ENCODE measurements around the gene MEGF6. TPM values are rescaled to one million over a fixed set of nuclear protein-coding genes. Genes with fewer than 3 reads are reported as not detected.

MEGF6 gene
- total RNA-seq, 4 donors from 2014 or later, result 4.1 to 27.1 (median 11.4) TPM

- Histone ChIP-seq H3K9me3 (no peaks in the 10 kb centered on the region), H3K4me1 (peaks cover 11 to 19% (median 15%) of the 10 kb centered on the region in 4 donors), H3K36me3 (no peaks in the 10 kb centered on the region), H3K27me3 (peaks cover 49% of the 10 kb centered on the region), H3K4me3 (no peak overlapping the region), H3K27ac (no peak overlapping the region)
- intact Hi-C loops (cut with DNase I; ENCODE audit: low total_unique reads), result no loop called here
- in situ Hi-C loops (cut with MboI; ENCODE audit: low pct_ligation_motif_present in 1 of 4, low pct_unique_long_range_greater_than_20kb in 1 of 4, low sequenced_read_pairs in 3 of 4), result no loop called here
- 62% methylated on average over 24 of the region's 24 CpGs; no CpG with 5 or more reads in 1 of the 2 donors for WGBS, 2 donors (ENCODE audit: low coverage in 1 of 2)
- no peak for DNase-seq
- no peak for TF ChIP-seq POLR2AphosphoS5 (IDR thresholded peaks at IDR 0.05)
- TF ChIP-seq CTCF (IDR thresholded peaks at IDR 0.05), result no peak
- no peak for TF ChIP-seq POLR2A (IDR thresholded peaks at IDR 0.05)
- no peak for TF ChIP-seq EP300 (IDR thresholded peaks at IDR 0.05; ENCODE audit: low read depth)
Observed at GRCh38 chr1:3609769-3610526, 1.4 kb downstream of the MEGF6 start.

- DNase-seq, result no peak
- no peak overlapping the region for H3K4me3 ChIP-seq
- TF ChIP-seq POLR2AphosphoS5 (IDR thresholded peaks at IDR 0.05) (no peak), CTCF (IDR thresholded peaks at IDR 0.05) (no peak), POLR2A (IDR thresholded peaks at IDR 0.05) (no peak), EP300 (IDR thresholded peaks at IDR 0.05; ENCODE audit: low read depth) (no peak)
- peaks cover 43% of the 10 kb centered on the region for H3K27me3 ChIP-seq
- intact Hi-C loops (cut with DNase I; ENCODE audit: low total_unique reads), result no loop called here
- H3K4me1 ChIP-seq, result peaks cover 11 to 19% (median 15%) of the 10 kb centered on the region in 4 donors
- in situ Hi-C loops (cut with MboI; ENCODE audit: low pct_ligation_motif_present in 1 of 4, low pct_unique_long_range_greater_than_20kb in 1 of 4, low sequenced_read_pairs in 3 of 4), result no loop called here
- 71% methylated on average over 20 of the region's 22 CpGs; no CpG with 5 or more reads in 1 of the 2 donors for WGBS, 2 donors (ENCODE audit: low coverage in 1 of 2)
- H3K27ac ChIP-seq, result no peak overlapping the region
- H3K36me3 ChIP-seq, result no peaks in the 10 kb centered on the region
- H3K9me3 ChIP-seq, result no peaks in the 10 kb centered on the region
Observed at GRCh38 chr1:3609016-3609768, 2.1 kb downstream of the MEGF6 start.

GRCh38 chr1:3608154-3608553 is 3.2 kb downstream of the MEGF6 start:
- no peak for DNase-seq
- 85% methylated on average over 7 of the region's 7 CpGs; no CpG with 5 or more reads in 1 of the 2 donors for WGBS, 2 donors (ENCODE audit: low coverage in 1 of 2)
- H3K27me3 ChIP-seq, result peaks cover 43% of the 10 kb centered on the region
- H3K36me3 ChIP-seq, result no peaks in the 10 kb centered on the region
- no peaks in the 10 kb centered on the region for H3K9me3 ChIP-seq
- in situ Hi-C loops (cut with MboI; ENCODE audit: low pct_ligation_motif_present in 1 of 4, low pct_unique_long_range_greater_than_20kb in 1 of 4, low sequenced_read_pairs in 3 of 4), result no loop called here
- intact Hi-C loops (cut with DNase I; ENCODE audit: low total_unique reads), result no loop called here
- H3K4me3 ChIP-seq, result no peak overlapping the region
- H3K4me1 ChIP-seq, result peaks cover 11 to 19% (median 15%) of the 10 kb centered on the region in 4 donors
- TF ChIP-seq POLR2AphosphoS5 (IDR thresholded peaks at IDR 0.05) (no peak), POLR2A (IDR thresholded peaks at IDR 0.05) (no peak), CTCF (IDR thresholded peaks at IDR 0.05) (no peak), EP300 (IDR thresholded peaks at IDR 0.05; ENCODE audit: low read depth) (no peak)
- no peak overlapping the region for H3K27ac ChIP-seq

GRCh38 chr1:3607703-3608065 is 3.6 kb downstream of the MEGF6 start:
- Histone ChIP-seq H3K4me3 (no peak overlapping the region), H3K36me3 (no peaks in the 10 kb centered on the region), H3K27me3 (peaks cover 42% of the 10 kb centered on the region), H3K27ac (no peak overlapping the region), H3K4me1 (peaks cover 11 to 19% (median 15%) of the 10 kb centered on the region in 4 donors), H3K9me3 (no peaks in the 10 kb centered on the region)
- intact Hi-C loops (cut with DNase I; ENCODE audit: low total_unique reads), result no loop called here
- 92% methylated on average over 14 of the region's 18 CpGs; no CpG with 5 or more reads in 1 of the 2 donors for whole genome bisulfite sequencing, 2 donors (ENCODE audit: low coverage in 1 of 2)
- TF ChIP-seq CTCF (IDR thresholded peaks at IDR 0.05) (no peak), EP300 (IDR thresholded peaks at IDR 0.05; ENCODE audit: low read depth) (no peak), POLR2A (IDR thresholded peaks at IDR 0.05) (no peak), POLR2AphosphoS5 (IDR thresholded peaks at IDR 0.05) (no peak)
- DNase-seq, result no peak
- in situ Hi-C loops (cut with MboI; ENCODE audit: low pct_ligation_motif_present in 1 of 4, low pct_unique_long_range_greater_than_20kb in 1 of 4, low sequenced_read_pairs in 3 of 4), result no loop called here
